H1 (cell line): ENCODE data around the gene CRYGN. TPM values are rescaled to one million over a fixed set of nuclear protein-coding genes. Genes with fewer than 3 reads are reported as not detected.

Source experiments
- CTCF ChIA-PET: fragments of 300-600 bp; sonication (Branson Sonifier 250); formaldehyde crosslinking; loops from one replicate; lab custom pipeline; 2021; ENCODE audit not compliant: partially characterized antibody; lab: Charles Lee
- POLR2A ChIA-PET: fragments of 300-600 bp; sonication (Branson Sonifier 250); formaldehyde crosslinking; loops from one replicate; lab custom pipeline; 2021; ENCODE audit warnings: inconsistent platforms; ENCODE audit not compliant: partially characterized antibody; lab: Charles Lee
- DNase-seq, 2 experiments: peaks; one replicate each; pipeline versions ENCODE4 v3.0.0 to v3.0.0-alpha.2; 2010 to 2022; ENCODE audit warnings: low spot score in 2 of 2, low read depth in 1 of 2, mixed read lengths in 1 of 2
- FAIRE-seq: peaks from 2 replicates; lab custom pipeline; 2011; peaks lifted over from hg19 to GRCh38; lab: Jason Lieb, UNC
- H2AFZ ChIP-seq: 2 replicates; pipeline ENCODE4 v1.8.1; 2012; ENCODE audit warnings: low read length, inconsistent platforms
- H2AK5ac ChIP-seq: 2 replicates; pipeline ENCODE4 v1.6.1; 2013; ENCODE audit warnings: low read depth, low read length
- H2BK120ac ChIP-seq: replicated peaks from 2 replicates; pipeline ENCODE3; 2013; ENCODE audit warnings: low read depth, low read length, inconsistent platforms
- H2BK12ac ChIP-seq: 2 replicates; pipeline ENCODE4 v1.6.1; 2013; ENCODE audit warnings: low read depth, low read length
- H2BK15ac ChIP-seq: 2 replicates; pipeline ENCODE4 v1.6.1; 2013; ENCODE audit warnings: low read length
- H2BK20ac ChIP-seq: 2 replicates; pipeline ENCODE4 v1.6.1; 2013; ENCODE audit warnings: low read length
- H2BK5ac ChIP-seq: 2 replicates; pipeline ENCODE4 v1.6.1; 2013; ENCODE audit warnings: low read depth, low read length
- H3K14ac ChIP-seq: 2 replicates; pipeline ENCODE4 v1.6.1; 2013; ENCODE audit warnings: inconsistent platforms; ENCODE audit not compliant: insufficient read length
- H3K18ac ChIP-seq: 2 replicates; pipeline ENCODE4 v1.6.1; 2013; ENCODE audit warnings: low read length; ENCODE audit errors: extremely low read depth
- H3K23ac ChIP-seq: 2 replicates; pipeline ENCODE4 v1.6.1; 2013; ENCODE audit warnings: inconsistent platforms; ENCODE audit not compliant: insufficient read length
- H3K23me2 ChIP-seq: 2 replicates; pipeline ENCODE4 v1.6.1; 2013; ENCODE audit warnings: low read depth, low read length
- H3K27ac ChIP-seq: 2 replicates; pipeline ENCODE4 v1.6.1; 2011; ENCODE audit warnings: low read depth, low read length, inconsistent platforms
- H3K27me3 ChIP-seq, 4 experiments: replicated peaks in 1 of 4; 1 replicate in 1 of 4; 2 replicates in 3 of 4; pipeline versions ENCODE4 v1.6.1 to v1.8.1; 2011 to 2013; ENCODE audit warnings: low read length in 3 of 4, mild to moderate bottlenecking in 3 of 4, inconsistent platforms in 2 of 4, mixed read lengths in 2 of 4, moderate library complexity in 1 of 4; ENCODE audit not compliant: control insufficient read depth in 3 of 4, insufficient read depth in 3 of 4; ENCODE audit errors: extremely low read depth in 1 of 4
- H3K36me3 ChIP-seq, 4 experiments: 2 replicates each; pipeline versions ENCODE4 v1.6.1 to v1.8.1; 2011 to 2013; ENCODE audit warnings: mild to moderate bottlenecking in 4 of 4, low read length in 3 of 4, moderate library complexity in 2 of 4, control low read depth in 1 of 4, inconsistent platforms in 1 of 4; ENCODE audit not compliant: insufficient read depth in 4 of 4, control insufficient read depth in 2 of 4
- H3K4ac ChIP-seq: replicated peaks from 2 replicates; pipeline ENCODE3; 2013; ENCODE audit warnings: low read length, low read depth, mixed read lengths, inconsistent platforms; ENCODE audit not compliant: insufficient read length
- H3K4me1 ChIP-seq, 4 experiments: replicated peaks in 1 of 4; 1 replicate in 1 of 4; 2 replicates in 3 of 4; pipeline versions ENCODE4 v1.6.1 to v1.8.1; 2011 to 2013; ENCODE audit warnings: low read length in 3 of 4, inconsistent platforms in 2 of 4, mixed read lengths in 1 of 4; ENCODE audit not compliant: insufficient read depth in 4 of 4, control insufficient read depth in 3 of 4
- H3K4me2 ChIP-seq, 2 experiments: 2 replicates each; pipeline versions ENCODE4 v1.6.1 to v1.8.1; 2011 to 2013; ENCODE audit warnings: low read depth in 2 of 2, low read length in 2 of 2, control low read depth in 1 of 2, inconsistent platforms in 1 of 2, mild to moderate bottlenecking in 1 of 2; ENCODE audit not compliant: insufficient read depth in 1 of 2
- H3K4me3 ChIP-seq, 4 experiments: fragments of 200-600, 300-600 bp in 1 of 4; sonication (generic), shearing (Covaris generic), sonication (Bioruptor Twin) in 1 of 4; 2 replicates each; pipeline versions ENCODE4 v1.5.1 to v1.8.1; 2011 to 2016; ENCODE audit warnings: low read length in 4 of 4, low read depth in 3 of 4, control low read depth in 2 of 4, inconsistent platforms in 2 of 4, mild to moderate bottlenecking in 2 of 4, mixed read lengths in 1 of 4, moderate library complexity in 1 of 4; ENCODE audit not compliant: insufficient read depth in 2 of 4; ENCODE audit errors: extremely low read depth in 1 of 4
- H3K56ac ChIP-seq: replicated peaks from 2 replicates; pipeline ENCODE3; 2013; ENCODE audit warnings: low read depth, mild to moderate bottlenecking, mixed read lengths, low read length, inconsistent platforms; ENCODE audit not compliant: insufficient read length
- H3K79me1 ChIP-seq: 2 replicates; pipeline ENCODE4 v1.6.1; 2013; ENCODE audit warnings: low read depth, low read length, control low read depth
- H3K79me2 ChIP-seq, 2 experiments: 2 replicates each; pipeline versions ENCODE4 v1.6.1 to v1.8.1; 2012 to 2013; ENCODE audit warnings: low read length in 2 of 2, mild to moderate bottlenecking in 2 of 2, inconsistent platforms in 1 of 2; ENCODE audit not compliant: insufficient read depth in 2 of 2, control insufficient read depth in 1 of 2
- H3K9ac ChIP-seq, 4 experiments: replicated peaks in 1 of 4; 1 replicate in 1 of 4; 2 replicates in 3 of 4; pipeline versions ENCODE4 v1.6.1 to v1.8.1; 2011 to 2013; ENCODE audit warnings: low read depth in 3 of 4, low read length in 3 of 4, control low read depth in 2 of 4, mild to moderate bottlenecking in 2 of 4, moderate library complexity in 2 of 4, inconsistent platforms in 1 of 4; ENCODE audit errors: extremely low read depth in 1 of 4
- H3K9me3 ChIP-seq, 2 experiments: 2 replicates each; pipeline versions ENCODE4 v1.6.1 to v1.8.1; 2012 to 2013; ENCODE audit warnings: mild to moderate bottlenecking in 2 of 2, moderate library complexity in 2 of 2, control low read depth in 1 of 2, inconsistent platforms in 1 of 2, low read depth in 1 of 2, low read length in 1 of 2, mixed read lengths in 1 of 2; ENCODE audit not compliant: insufficient read depth in 2 of 2
- H4K20me1 ChIP-seq, 2 experiments: replicated peaks in 1 of 2; 2 replicates each; pipeline versions ENCODE3 to v1.8.1; 2011 to 2013; ENCODE audit warnings: inconsistent platforms in 2 of 2, low read length in 2 of 2, mild to moderate bottlenecking in 1 of 2; ENCODE audit not compliant: insufficient read depth in 2 of 2, control insufficient read depth in 1 of 2
- H4K5ac ChIP-seq: 2 replicates; pipeline ENCODE4 v1.6.1; 2013; ENCODE audit warnings: low read length, low read depth, mixed read lengths, inconsistent platforms; ENCODE audit not compliant: insufficient read length
- H4K8ac ChIP-seq: 2 replicates; pipeline ENCODE4 v1.8.0; 2013; ENCODE audit warnings: mild to moderate bottlenecking, moderate library complexity, low read length, inconsistent platforms; ENCODE audit not compliant: insufficient read depth; ENCODE audit errors: extremely low read depth
- H4K91ac ChIP-seq: replicated peaks from 2 replicates; pipeline ENCODE3; 2013; ENCODE audit warnings: low read length, mixed read lengths, inconsistent platforms; ENCODE audit not compliant: insufficient read length
- BACH1 ChIP-seq: IDR thresholded peaks from 2 replicates; pipeline ENCODE4 v1.6.1; 2012; ENCODE audit warnings: low read length, improper control_type of control experiment
- CBX5 ChIP-seq: fragments of 300-800, 300-1000 bp; sonication (generic); IDR thresholded peaks from 2 replicates; pipeline ENCODE4 v1.7.1; 2016; ENCODE audit warnings: antibody characterized with exemption, low read length, low read depth
- EP300 ChIP-seq, 2 experiments: IDR thresholded peaks; 1 replicate in 1 of 2; 2 replicates in 1 of 2; pipeline ENCODE4 v1.6.1; 2011 to 2012; ENCODE audit warnings: low read depth in 2 of 2, low read length in 2 of 2, mild to moderate bottlenecking in 2 of 2, borderline replicate concordance in 1 of 2, inconsistent platforms in 1 of 2, moderate library complexity in 1 of 2
- POLR2A ChIP-seq, 2 experiments: IDR thresholded peaks; 1 replicate in 1 of 2; 2 replicates in 1 of 2; pipeline ENCODE4 v1.6.1; 2011; ENCODE audit warnings: low read depth in 2 of 2, low read length in 2 of 2, mild to moderate bottlenecking in 2 of 2; ENCODE audit errors: control extremely low read depth in 1 of 2
- RBBP5 ChIP-seq: IDR thresholded peaks from 2 replicates; pipeline ENCODE4 v1.7.1; 2012; ENCODE audit warnings: low read depth, mild to moderate bottlenecking, inconsistent platforms, low read length, moderate library complexity, borderline replicate concordance
- TCF12 ChIP-seq: IDR thresholded peaks from 2 replicates; pipeline ENCODE4 v1.6.1; 2011; ENCODE audit warnings: low read depth, mild to moderate bottlenecking, low read length
- WGBS, 2 experiments: shearing (Covaris generic) in 1 of 2; methylation state at CpG; one replicate each; pipeline versions ENCODE4 v1.1.6 to v1.1.7; 2013 to 2015; ENCODE audit warnings: low lambda C conversion rate in 2 of 2, mixed read lengths in 2 of 2, inconsistent platforms in 1 of 2, low coverage in 1 of 2, missing lambda C conversion rate in 1 of 2; ENCODE audit not compliant: insufficient replicate concordance in 2 of 2, insufficient coverage in 1 of 2, insufficient read length in 1 of 2; ENCODE audit errors: extremely low coverage in 1 of 2, missing lambda C conversion rate in 1 of 2; 5-methylcytosine and 5-hydroxymethylcytosine counted together
- polyA plus RNA-seq, 7 experiments: library from polyadenylated mRNA; depleted of rRNA in 3 of 7; stranded (reverse) in 5 of 7; unstranded in 2 of 7; fragments of >200 nt in 5 of 7; fragments of 200-250 nt in 2 of 7; gene quantifications; 1 replicate in 5 of 7; 2 replicates in 1 of 7; 4 replicates in 1 of 7; pipeline versions ENCODE4 v1.2.1 to v1.2.3, GENCODE V29; 2011 to 2013; ENCODE audit warnings: missing spikeins in 2 of 7, mixed read lengths in 2 of 7
- total RNA-seq: library from RNA; stranded (reverse); fragmentation: NEBNext Ultra II Directional; extraction: Animal tissue kit (Norgen Biotek cat#: 25700); gene quantifications from 2 replicates; pipeline ENCODE4 v1.2.1, GENCODE V29; 2021
- TF ChIP-seq, protein P1 (sequence below): IDR thresholded peaks from 2 replicates; pipeline ENCODE4 v1.6.1; 2012; ENCODE audit warnings: low read length, inconsistent platforms

The CRYGN gene
- total and polyA plus RNA-seq, 2 of the 8 experiments (the other 6 are each of a cell fraction or from before 2014, with no cell fraction given) = 0.98 to 1.6 TPM

- Histone ChIP-seq H3K18ac (no peak overlapping the region), H3K4ac (no peak overlapping the region), H3K4me2 (no peak overlapping the region), H2AK5ac (no peak overlapping the region), H3K79me1 (peaks cover 8% of the 10 kb centered on the region; the same call in 1 of the 2 replicates), H2AFZ (no peak overlapping the region), H3K36me3 (peaks cover 11 to 54% (median 34%) of the 10 kb centered on the region in 4 experiments), H3K4me1 (no peaks in the 10 kb centered on the region), H3K23me2 (no peaks in the 10 kb centered on the region), H4K5ac (no peak overlapping the region), H3K14ac (no peak overlapping the region), H3K56ac (no peak overlapping the region), H3K9me3 (no peaks in the 10 kb centered on the region), H3K9ac (no peak overlapping the region), H2BK12ac (no peak overlapping the region), H2BK5ac (no peak overlapping the region), H2BK20ac (no peak overlapping the region), H3K79me2 (peaks cover 0 to 67% of the 10 kb centered on the region in 2 experiments; a peak in 2 of 4 replicates), H3K4me3 (no peak overlapping the region), H2BK15ac (no peak overlapping the region), H4K20me1 (peaks cover 4 to 8% of the 10 kb centered on the region in 2 experiments), H3K27me3 (no peaks in the 10 kb centered on the region), H2BK120ac (no peak overlapping the region), H3K27ac (no peak overlapping the region), H4K91ac (no peak overlapping the region), H3K23ac (no peak overlapping the region), H4K8ac (no peak overlapping the region)
- no peak for DNase-seq
- FAIRE-seq = no peak
- WGBS, 2 experiments = 91% methylated on average over 3 of the region's 3 CpGs; no CpG with 5 or more reads in 1 of the 2 experiments
- no peak for TF ChIP-seq TCF12
- TF ChIP-seq CBX5 = no peak
- TF ChIP-seq BACH1 = no peak
- TF ChIP-seq RBBP5 = no peak
- no peak for TF ChIP-seq POLR2A (IDR thresholded peaks at IDR 0.05; ENCODE audit: control extremely low read depth in 1 of 2, low read depth in 2 of 2, low read length in 2 of 2)
- TF ChIP-seq EP300 (IDR thresholded peaks at IDR 0.05; ENCODE audit: borderline replicate concordance in 1 of 2, low read depth in 2 of 2, low read length in 2 of 2) = no peak
- TF ChIP-seq, protein P1, sequence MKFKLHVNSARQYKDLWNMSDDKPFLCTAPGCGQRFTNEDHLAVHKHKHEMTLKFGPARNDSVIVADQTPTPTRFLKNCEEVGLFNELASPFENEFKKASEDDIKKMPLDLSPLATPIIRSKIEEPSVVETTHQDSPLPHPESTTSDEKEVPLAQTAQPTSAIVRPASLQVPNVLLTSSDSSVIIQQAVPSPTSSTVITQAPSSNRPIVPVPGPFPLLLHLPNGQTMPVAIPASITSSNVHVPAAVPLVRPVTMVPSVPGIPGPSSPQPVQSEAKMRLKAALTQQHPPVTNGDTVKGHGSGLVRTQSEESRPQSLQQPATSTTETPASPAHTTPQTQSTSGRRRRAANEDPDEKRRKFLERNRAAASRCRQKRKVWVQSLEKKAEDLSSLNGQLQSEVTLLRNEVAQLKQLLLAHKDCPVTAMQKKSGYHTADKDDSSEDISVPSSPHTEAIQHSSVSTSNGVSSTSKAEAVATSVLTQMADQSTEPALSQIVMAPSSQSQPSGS = no peak
- ChIA-PET POLR2A (interaction anchor here (1.3 kb wide), 1 partner anchor 25 kb away, joined by 3 read pairs; no protein-coding TSS in a partner anchor), CTCF (interaction anchor here (0.6 to 1.1 kb wide), 3 partner anchors 52 to 129 kb away, joined by 3 to 4 read pairs (median 3); no protein-coding TSS in a partner anchor)
These were observed 46.1 kb upstream of the CRYGN start for GRCh38 chr7:151486074-151486473.
